Spinal cord (tissue), 10 donors: ENCODE data around the gene CELA2B. TPM values are rescaled to one million over a fixed set of nuclear protein-coding genes. Genes with fewer than 3 reads are reported as not detected.

ENCODE experiments used
- DNase-seq, 6 donors: peaks; one replicate each; pipeline versions ENCODE4 v3.0.0 to v3.0.0-alpha.2; 2013 to 2015; ENCODE audit warnings: low spot score in 6 of 6, low read depth in 4 of 6
- H3K27ac ChIP-seq: one replicate; pipeline ENCODE4 v1.5.1; 2013; ENCODE audit warnings: low read depth, low read length, control low read depth
- H3K27me3 ChIP-seq: one replicate; pipeline ENCODE4 v1.6.1; 2013; ENCODE audit warnings: low read length; ENCODE audit not compliant: control insufficient read depth, insufficient read depth
- H3K36me3 ChIP-seq: one replicate; pipeline ENCODE4 v1.6.1; 2013; ENCODE audit warnings: low read length; ENCODE audit not compliant: control insufficient read depth, insufficient read depth
- H3K4me1 ChIP-seq: one replicate; pipeline ENCODE4 v1.6.1; 2013; ENCODE audit warnings: low read length; ENCODE audit not compliant: control insufficient read depth, insufficient read depth
- H3K4me3 ChIP-seq: one replicate; pipeline ENCODE4 v1.5.1; 2013; ENCODE audit warnings: low read depth, low read length, control low read depth
- H3K9me3 ChIP-seq: one replicate; pipeline ENCODE4 v1.6.1; 2013; ENCODE audit warnings: low read length; ENCODE audit not compliant: control insufficient read depth, insufficient read depth
- WGBS: methylation state at CpG from one replicate; pipeline ENCODE4 v1.1.5; 2013; ENCODE audit warnings: missing lambda C conversion rate; ENCODE audit not compliant: insufficient coverage; 5-methylcytosine and 5-hydroxymethylcytosine counted together
- polyA plus RNA-seq, 2 donors: library from polyadenylated mRNA; unstranded; fragments of 120-200 nt; gene quantifications; one replicate each; pipeline ENCODE4 v1.2.1, GENCODE V29; 2013; ENCODE audit not compliant: insufficient read length in 2 of 2
- total RNA-seq, 2 donors: library from RNA; depleted of rRNA in 1 of 2; stranded (reverse); fragments of 120-200 nt in 1 of 2; fragments of >200 nt in 1 of 2; gene quantifications; one replicate each; pipeline versions ENCODE4 v1.2.3 to v1.2.4, GENCODE V29; 2013 to 2014
- donor health status: healthy.

Gene CELA2B
- total and polyA plus RNA-seq, 4 donors = 0.78 to 1.0 TPM; not detected in 2

- H3K27ac ChIP-seq = peak overlapping the region; percentile 93
- no peaks in the 10 kb centered on the region for H3K36me3 ChIP-seq
- no peaks in the 10 kb centered on the region for H3K9me3 ChIP-seq
- 16% methylated on average over 9 of the region's 18 CpGs for WGBS
- no peaks in the 10 kb centered on the region for H3K27me3 ChIP-seq
- H3K4me3 ChIP-seq = peak overlapping the region; percentile 77
- DNase-seq = peak in 1 of 6 donors; percentile 52
- peaks cover 16% of the 10 kb centered on the region for H3K4me1 ChIP-seq
Observed at GRCh38 chr1:15523104-15524020, 47.5 kb downstream of the CELA2B start.

GRCh38 chr1:15524021-15524282 is 48.0 kb downstream of the CELA2B start, which contains the start of gene CASP9:
Gene CASP9 (minus strand): TSS chr1:15524215. CDS start chr1:15524200, 15 bp downstream.
- DNase-seq = no peak
- Histone ChIP-seq H3K27me3 (no peaks in the 10 kb centered on the region), H3K9me3 (no peaks in the 10 kb centered on the region), H3K36me3 (no peaks in the 10 kb centered on the region), H3K4me3 (peak within 1 kb of the TSS; percentile 97), H3K27ac (peak within 1 kb of the TSS; percentile 100), H3K4me1 (peaks cover 16% of the 10 kb centered on the region)
- WGBS = 0% methylated on average over 26 of the region's 27 CpGs

DNA sequence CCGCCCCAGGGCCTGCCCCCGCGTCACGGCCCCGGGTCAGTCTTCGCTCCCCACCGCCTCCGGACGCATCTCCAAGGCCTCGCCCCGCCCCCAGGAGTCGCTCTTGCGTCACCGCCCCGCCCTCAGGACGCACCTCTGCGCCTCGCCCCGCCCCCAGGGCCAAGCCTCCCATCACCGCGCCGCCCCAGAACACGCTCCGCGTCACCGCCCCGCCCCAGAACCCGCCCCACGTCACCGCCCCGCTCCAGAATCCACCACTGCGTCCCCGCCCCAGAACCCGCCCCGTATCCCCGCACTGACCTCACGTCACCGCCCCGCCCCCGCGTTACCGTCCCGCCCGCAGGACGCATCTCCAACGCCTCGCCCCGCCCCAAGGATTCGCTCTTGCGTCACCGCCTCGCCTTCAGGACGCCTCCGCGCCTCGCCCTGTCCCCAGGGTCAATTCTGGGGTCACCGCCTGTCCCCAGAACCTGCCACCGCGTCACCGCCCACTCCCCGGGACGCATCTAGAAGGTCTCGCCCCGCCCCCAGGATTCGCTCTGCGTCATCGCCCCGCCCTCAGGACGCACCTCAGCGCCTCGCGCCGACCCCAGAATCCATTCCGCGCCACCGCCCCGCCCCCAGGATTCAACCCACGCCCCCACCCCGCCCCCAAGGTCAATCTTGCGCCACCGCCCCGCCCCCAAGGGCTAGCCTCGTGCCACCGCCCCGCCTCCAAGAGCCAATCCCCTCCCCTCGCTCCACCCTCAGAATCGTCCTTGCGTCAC is 48.6 kb downstream of the CELA2B start:
- Histone ChIP-seq H3K9me3 (no peaks in the 10 kb centered on the region), H3K4me1 (peaks cover 16% of the 10 kb centered on the region), H3K4me3 (peak overlapping the region; percentile 82), H3K27ac (peak overlapping the region; percentile 100), H3K36me3 (no peaks in the 10 kb centered on the region), H3K27me3 (no peaks in the 10 kb centered on the region)
- WGBS = 0% methylated on average over 53 of the region's 88 CpGs
- DNase-seq = peak; percentile 87 to 100 (median 98)

DNA sequence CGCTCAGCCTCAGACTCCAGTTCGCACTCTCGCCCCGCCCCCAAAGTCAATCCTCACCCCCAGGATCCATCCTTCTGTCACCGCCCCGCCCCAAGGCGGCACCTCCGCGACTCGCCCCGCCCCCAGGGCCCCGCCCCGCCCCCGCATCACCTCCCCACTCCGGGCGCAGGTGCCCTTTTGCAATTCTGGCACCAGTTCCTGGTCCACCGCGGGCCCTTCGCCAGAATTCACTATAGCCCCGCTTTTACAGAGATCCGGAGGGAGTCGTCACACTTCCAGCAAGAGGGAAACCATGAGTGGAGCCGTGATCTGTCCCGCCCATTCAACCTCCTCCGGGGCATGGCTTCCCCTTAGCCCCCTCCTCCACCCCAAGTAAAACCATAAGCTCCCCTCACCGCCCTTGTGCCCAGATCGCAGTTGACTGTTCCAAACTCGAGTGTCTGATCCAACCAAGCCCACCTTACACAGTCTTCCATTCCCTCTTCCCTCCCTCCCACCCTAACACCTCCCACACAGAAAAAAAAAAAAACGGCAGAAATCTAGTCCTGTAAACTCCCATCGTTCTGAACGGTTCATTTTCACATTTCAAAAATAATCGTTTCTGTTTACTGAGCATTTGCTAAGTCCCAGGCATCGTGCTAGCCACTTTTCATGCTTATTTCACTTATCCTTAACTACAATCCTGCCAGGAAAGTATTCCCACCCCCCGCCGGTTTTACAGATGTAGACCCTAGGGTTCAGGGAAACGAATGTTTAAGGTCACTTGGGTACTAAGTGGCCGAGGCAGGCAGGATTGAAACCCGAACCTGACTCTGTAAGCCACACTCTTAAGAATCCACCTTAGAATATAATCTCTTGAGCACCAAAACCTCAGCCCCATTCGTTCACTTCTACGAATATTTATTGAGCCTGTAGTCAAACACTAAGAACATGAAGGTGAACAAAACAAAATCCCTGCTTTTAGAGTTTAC is 49.4 kb downstream of the CELA2B start:
- peak in 1 of 6 donors; percentile 53 for DNase-seq
- WGBS = 0% methylated on average over 26 of the region's 40 CpGs

GRCh38 chr1:15526021-15526489 is 50.2 kb downstream of the CELA2B start:
- 0% methylated on average over 1 of the region's 9 CpGs for WGBS
- DNase-seq = peak in 1 of 6 donors; percentile 6
- H3K9me3 ChIP-seq = no peaks in the 10 kb centered on the region
- peak overlapping the region; percentile 97 for H3K4me3 ChIP-seq
- peaks cover 5% of the 10 kb centered on the region for H3K36me3 ChIP-seq
- peaks cover 16% of the 10 kb centered on the region for H3K4me1 ChIP-seq
- peak overlapping the region; percentile 100 for H3K27ac ChIP-seq
- no peaks in the 10 kb centered on the region for H3K27me3 ChIP-seq

More for the DNA sequence above, 49.4 kb downstream of the CELA2B start:
- Histone ChIP-seq H3K27ac (peak overlapping the region; percentile 100), H3K27me3 (no peaks in the 10 kb centered on the region), H3K36me3 (peaks cover 3% of the 10 kb centered on the region), H3K9me3 (no peaks in the 10 kb centered on the region), H3K4me1 (peaks cover 16% of the 10 kb centered on the region), H3K4me3 (peak overlapping the region; percentile 97)

GRCh38 chr1:15526490-15527339 is 50.8 kb downstream of the CELA2B start, which contains the start of gene DNAJC16:
Gene DNAJC16 (plus strand): TSS chr1:15526848. CDS start chr1:15529106, 2,258 bp downstream.
- DNase-seq = peak; percentile 99 to 100 (median 100)
- H3K4me3 ChIP-seq = peak within 1 kb of the TSS; percentile 97
- H3K36me3 ChIP-seq = peaks cover 5% of the 10 kb centered on the region
- H3K9me3 ChIP-seq = no peaks in the 10 kb centered on the region
- WGBS = under 1% methylated on average over 64 of the region's 65 CpGs
- H3K4me1 ChIP-seq = peaks cover 16% of the 10 kb centered on the region
- peak within 1 kb of the TSS; percentile 100 for H3K27ac ChIP-seq
- no peaks in the 10 kb centered on the region for H3K27me3 ChIP-seq

DNA sequence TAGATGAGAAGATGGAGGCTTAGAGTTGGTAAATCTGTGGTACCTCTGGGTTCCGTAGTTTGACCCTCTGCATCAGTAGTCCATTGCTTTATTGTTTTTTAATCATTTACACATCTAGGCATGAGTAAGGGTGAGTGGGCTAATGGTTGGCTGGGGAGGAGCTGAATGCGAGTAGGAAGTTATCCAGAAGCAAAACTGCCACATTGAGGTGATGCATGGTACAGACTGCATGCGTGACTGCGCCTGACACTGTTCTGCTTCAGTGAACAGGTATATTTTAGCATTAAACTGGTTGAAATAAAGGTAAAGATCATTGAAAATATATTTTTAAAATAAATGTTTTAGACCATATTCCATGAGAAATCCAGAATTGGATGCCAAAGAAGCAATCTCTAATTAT is 55.1 kb downstream of the CELA2B start:
- Histone ChIP-seq H3K36me3 (peaks cover 13% of the 10 kb centered on the region), H3K4me3 (no peak overlapping the region), H3K9me3 (no peaks in the 10 kb centered on the region), H3K27me3 (no peaks in the 10 kb centered on the region), H3K27ac (no peak overlapping the region), H3K4me1 (peaks cover 6% of the 10 kb centered on the region)
- WGBS = 100% methylated on average over 3 of the region's 4 CpGs
- no peak for DNase-seq

GRCh38 chr1:15531682-15532081 is 55.8 kb downstream of the CELA2B start:
- H3K9me3 ChIP-seq = no peaks in the 10 kb centered on the region
- DNase-seq = no peak
- no peaks in the 10 kb centered on the region for H3K27me3 ChIP-seq
- no CpG with 5 or more reads among the region's 2 CpGs for WGBS
- H3K27ac ChIP-seq = no peak overlapping the region
- peaks cover 3% of the 10 kb centered on the region for H3K4me1 ChIP-seq
- H3K4me3 ChIP-seq = no peak overlapping the region
- H3K36me3 ChIP-seq = peaks cover 17% of the 10 kb centered on the region
